Skeletal muscle cell (primary cell): ENCODE results near the gene NT5C1A.

Experiments
- DNase-seq: peaks from one replicate; pipeline ENCODE4 v3.0.0-alpha.2; 2010; ENCODE audit warnings: low read depth
- H3K4me3 ChIP-seq: 2 replicates; pipeline ENCODE4 v1.5.1; 2011; ENCODE audit warnings: low read depth, mild to moderate bottlenecking, control low read depth, low read length, moderate library complexity

Gene NT5C1A

DNA sequence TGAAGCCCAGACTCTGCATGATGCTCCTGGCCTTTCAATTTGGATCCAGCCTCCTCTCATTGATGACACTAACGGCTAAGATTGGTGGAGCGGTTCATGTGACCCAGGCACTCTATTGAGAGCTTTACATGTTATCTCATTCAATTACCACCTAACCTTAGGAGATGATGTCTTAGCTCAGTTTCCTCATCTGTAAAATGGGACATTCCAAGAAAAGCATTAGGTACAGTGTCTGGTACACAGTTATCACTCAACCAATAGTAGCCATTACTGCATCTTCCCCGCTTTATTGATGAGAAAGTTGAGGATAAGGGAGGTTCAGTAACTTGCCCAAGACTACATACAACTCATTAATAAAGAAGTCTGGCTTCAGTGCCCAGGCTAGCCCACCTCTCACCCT, 49.5 kb downstream of the NT5C1A start:
- H3K4me3 ChIP-seq: no peak overlapping the region
- no peak for DNase-seq

DNA sequence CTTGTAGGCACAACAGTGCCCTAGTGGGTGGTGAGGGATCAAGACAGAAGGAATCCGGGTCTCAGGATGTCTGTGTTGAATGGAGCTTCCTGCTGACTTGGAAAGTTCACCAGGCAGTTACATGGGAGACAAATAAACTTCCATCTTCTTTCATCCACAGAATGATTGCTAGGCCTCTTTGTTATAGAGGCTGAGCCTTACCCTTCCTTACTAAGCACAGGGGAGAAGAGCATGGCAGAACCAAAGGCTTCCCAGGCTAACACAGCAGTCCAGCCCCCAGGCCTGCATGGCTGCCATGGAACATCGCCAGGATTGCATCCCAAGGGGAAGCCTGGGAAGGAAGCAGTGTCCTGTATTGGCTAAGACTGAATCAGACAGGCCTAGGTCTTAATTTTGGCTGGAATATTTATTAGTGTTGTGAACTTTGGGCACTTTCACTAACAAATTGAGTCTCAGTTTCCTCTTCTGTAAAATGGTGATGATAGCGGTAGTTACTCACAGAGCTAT, 51.2 kb downstream of the NT5C1A start:
- no peak for DNase-seq
- H3K4me3 ChIP-seq: no peak overlapping the region

GRCh38 chr1:39617488-39618049, 54.3 kb downstream of the NT5C1A start:
- H3K4me3 ChIP-seq: no peak overlapping the region
- DNase-seq: no peak

- no peak for DNase-seq
- H3K4me3 ChIP-seq: no peak overlapping the region
Observed at GRCh38 chr1:39615086-39615673, 56.7 kb downstream of the NT5C1A start.

GRCh38 chr1:39614488-39614887, 57.4 kb downstream of the NT5C1A start:
- no peak for DNase-seq
- no peak overlapping the region for H3K4me3 ChIP-seq

DNA sequence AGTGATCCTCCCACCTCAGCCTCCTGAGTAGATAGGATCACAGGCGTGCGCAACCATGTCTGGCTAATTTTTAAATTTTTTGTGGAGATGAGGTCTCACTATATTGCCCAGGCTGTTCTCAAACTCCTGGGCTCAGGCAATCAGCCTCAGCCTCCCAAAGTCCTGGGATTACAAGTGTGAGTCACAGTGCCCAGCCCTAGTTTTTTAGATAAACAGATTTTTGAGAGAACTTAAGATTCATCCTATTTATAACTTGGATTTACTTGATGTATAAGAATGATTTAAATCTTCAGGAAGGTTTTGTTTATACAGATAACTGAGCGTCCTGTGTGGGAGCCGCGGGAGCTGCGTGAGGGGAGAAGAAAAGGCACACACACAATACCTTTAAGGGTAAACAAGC, 58.7 kb downstream of the NT5C1A start:
- no peak overlapping the region for H3K4me3 ChIP-seq
- no peak for DNase-seq

DNA sequence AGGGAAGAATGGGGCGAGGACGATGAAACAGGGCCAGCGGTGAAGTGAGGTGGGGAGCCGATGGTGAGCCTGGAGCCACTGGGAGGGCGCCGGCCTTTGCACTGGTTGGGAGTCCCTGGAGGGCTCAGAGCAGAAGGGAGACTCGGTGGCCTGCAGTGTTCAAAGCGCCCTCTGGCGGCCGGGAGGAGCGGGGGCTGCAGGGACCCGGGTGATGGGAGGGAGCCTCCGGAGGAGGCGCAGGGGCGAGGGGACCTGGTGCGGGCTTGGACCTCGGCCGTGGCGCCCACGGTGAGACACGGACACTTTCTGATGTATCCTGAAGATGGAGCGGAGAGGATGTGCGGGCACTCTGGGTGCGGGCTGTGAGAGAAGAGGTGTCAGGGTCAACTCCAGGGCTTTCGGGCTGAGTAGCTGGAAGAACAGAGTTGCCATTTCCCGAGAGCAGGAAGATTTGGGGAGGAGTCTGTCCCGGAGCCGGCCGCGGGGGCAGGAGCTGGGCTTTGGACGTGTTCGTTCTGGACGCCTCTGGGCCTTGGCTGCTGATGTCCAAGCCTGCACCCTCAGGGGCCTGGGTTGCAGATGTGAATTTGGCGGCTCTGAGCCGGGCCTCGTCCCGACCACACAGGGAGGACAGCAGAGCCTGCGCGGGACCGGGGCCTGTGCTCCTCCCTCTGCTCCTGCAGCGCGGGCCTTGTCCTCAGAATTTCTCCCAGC, 62.1 kb downstream of the NT5C1A start:
- DNase-seq: no peak
- H3K4me3 ChIP-seq: no peak overlapping the region
